ENCODE data around the gene TRPT1.

The TRPT1 gene

DNA sequence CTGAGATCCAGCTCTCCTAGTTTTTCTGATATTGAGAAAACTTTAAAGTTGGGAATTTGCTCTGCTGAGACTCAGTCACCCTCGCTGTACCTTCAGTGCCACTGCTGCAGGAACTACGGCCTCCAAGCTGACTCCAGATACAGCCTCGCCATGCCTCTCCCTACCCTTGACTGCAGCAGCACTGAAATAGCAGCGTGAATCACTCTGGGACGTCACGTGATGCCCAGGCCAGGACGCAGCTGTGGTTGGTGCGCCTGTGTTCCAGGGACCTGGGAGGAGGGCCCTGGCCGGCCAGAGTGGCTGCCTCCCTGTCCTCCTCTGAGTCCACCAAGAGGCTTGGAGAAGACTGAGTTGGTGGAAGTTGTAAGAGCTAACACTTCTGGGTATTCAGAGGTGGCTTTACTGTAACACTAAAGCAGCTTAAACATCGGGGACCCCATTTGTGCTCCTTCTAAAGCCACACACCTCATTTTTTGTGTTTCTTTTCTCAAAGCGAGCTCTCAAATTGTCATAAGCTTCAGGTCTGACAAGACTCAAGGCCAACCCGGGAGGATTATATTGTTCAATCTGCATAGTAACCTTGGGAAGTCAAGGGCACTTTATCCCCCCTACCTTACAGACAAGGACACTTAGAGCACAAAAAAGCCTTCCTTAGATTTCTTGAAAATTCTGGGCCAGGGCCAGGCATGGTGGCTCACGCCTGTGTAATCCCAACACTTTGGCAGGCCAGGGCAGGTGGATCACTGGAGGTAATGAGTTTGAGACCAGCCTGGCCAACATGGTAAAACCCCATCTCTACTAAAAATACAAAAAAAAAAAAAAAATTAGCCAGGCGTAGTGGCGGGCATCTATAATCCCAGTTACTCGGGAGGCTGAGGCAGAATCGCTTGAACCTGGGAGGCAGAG is 44.2 kb downstream of the TRPT1 start:
- DNase-seq (ENCODE audit: low read depth in 4 of 4, low spot score in 1 of 4): peak in 2 of 4 experiments; percentile 36 to 44

DNA sequence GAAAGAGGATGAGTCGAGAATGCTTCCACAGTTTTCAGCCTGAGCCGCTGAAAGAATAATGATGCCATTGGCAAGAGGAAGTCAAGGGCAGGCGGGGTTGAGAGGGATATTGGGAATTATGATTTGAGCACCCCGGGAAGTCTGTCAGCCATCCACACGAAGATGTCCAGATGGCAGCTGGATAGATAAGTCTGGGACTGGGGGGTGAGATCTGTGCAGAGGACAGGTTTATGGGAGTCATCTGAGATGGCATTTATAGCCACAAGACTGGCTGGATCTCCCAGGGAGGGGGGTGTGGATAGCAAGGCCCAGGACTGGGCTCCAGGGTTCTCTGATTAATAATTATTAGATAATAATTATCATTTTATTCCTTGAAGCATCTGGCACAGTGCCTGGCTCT is 45.1 kb downstream of the TRPT1 start:
- no peak for DNase-seq (ENCODE audit: low read depth in 4 of 4, low spot score in 1 of 4)

DNA sequence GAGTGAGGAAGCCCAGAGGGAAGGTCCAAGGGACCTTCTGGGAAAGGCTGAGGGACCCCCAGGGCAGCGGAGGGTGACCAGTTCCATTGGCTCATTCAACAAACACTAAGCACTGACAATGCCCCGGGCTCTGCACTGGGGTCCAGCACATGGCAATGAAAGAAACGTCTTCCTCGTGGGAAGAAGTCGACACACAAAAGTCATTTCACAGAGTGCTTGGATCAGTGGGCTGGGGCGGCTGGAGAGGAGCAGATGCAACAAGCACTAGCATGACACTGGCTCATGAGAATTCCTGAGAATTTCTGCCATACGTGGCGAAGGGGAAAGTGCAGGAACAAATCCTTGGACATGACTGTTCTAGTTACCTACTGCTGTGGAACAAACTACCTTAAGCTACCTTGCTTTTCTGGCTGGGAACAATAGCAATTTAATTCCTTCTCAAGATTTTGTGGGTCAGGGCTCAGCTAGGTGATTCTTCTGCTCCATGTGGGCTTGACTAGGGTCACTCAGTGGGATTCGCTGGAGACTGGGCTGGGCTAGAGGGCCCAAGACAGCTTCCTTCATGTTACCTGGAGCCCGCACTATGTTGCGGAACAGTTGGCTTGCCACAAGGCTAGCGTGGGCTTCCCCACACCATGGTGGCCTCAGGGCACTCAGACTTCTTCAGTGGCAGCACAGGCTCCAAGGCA is 46.9 kb downstream of the TRPT1 start:
- DNase-seq (ENCODE audit: low read depth in 4 of 4, low spot score in 1 of 4): no peak

DNA sequence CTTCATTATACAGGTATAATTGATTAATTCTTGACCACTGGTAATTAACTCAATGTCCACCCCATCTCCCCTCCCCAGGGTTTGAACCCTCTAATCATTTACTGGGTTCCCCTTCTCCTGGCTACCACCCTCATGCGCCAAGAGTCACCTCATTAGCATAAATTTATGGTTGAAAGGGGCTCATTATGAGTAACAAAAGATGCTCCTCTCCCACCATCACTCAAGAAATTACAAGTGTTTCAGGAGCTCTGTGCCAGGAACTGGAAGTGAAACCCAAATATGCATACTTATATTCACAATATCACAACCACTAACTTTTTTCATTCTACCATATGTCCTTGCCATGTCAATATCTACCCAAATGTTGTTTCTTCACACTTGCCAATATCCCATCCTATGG is 47.8 kb downstream of the TRPT1 start:
- no peak for DNase-seq (ENCODE audit: low read depth in 4 of 4, low spot score in 1 of 4)

DNA sequence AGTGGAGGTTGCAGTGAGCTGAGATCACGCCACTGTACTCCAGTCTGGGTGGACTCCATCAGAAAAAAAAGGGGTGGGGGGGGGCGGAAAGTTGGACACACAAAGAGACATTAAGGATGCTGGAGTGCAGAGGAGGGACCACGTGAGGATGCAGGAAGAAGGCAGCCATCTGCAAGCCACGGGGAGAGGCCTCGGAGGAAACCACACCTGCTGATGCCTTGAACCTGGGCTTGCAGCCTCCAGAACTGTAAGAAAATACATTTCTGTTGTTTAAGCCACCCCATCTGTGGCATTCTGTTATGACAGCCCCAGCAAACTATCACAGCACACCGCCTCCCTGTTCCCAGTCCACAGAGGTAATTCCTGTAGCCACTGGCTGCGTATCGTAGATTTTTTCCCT is 49.2 kb downstream of the TRPT1 start:
- no peak for DNase-seq (ENCODE audit: low read depth in 4 of 4, low spot score in 1 of 4)

All from stimulated activated CD4-positive, alpha-beta T cell treated with anti-CD3 and anti-CD28 coated beads, Interleukin-1b, Interleukin-23, amount 100 ng/mL, for 24 hours (primary cell).